Nephron progenitor cell (in vitro differentiated cells): ENCODE data around the gene AJAP1.

ENCODE experiments used
- DNase-seq: peaks from one replicate; pipeline ENCODE4 v3.0.0; 2021
- H3K27ac Mint-ChIP-seq: 2 replicates; pipeline ENCODE4 v1.8.0; 2021; ENCODE audit warnings: mild to moderate bottlenecking, moderate library complexity, mixed read lengths
- H3K27me3 Mint-ChIP-seq: 2 replicates; pipeline ENCODE4 v1.8.0; 2021; ENCODE audit warnings: mild to moderate bottlenecking, low read depth, mixed read lengths; ENCODE audit not compliant: poor library complexity
- H3K36me3 Mint-ChIP-seq: 2 replicates; pipeline ENCODE4 v1.8.0; 2021; ENCODE audit warnings: low read depth, mixed read lengths
- H3K4me1 Mint-ChIP-seq: 2 replicates; pipeline ENCODE4 v1.8.0; 2021; ENCODE audit warnings: mixed read lengths
- H3K4me3 Mint-ChIP-seq: 2 replicates; pipeline ENCODE4 v1.8.0; 2021; ENCODE audit warnings: mild to moderate bottlenecking, moderate library complexity, mixed read lengths
- H3K9me3 Mint-ChIP-seq: 2 replicates; pipeline ENCODE4 v1.8.0; 2021; ENCODE audit warnings: mild to moderate bottlenecking, moderate library complexity, mixed read lengths
- TF ChIP-seq, protein P1 (sequence below): fragments of 200-600 bp; sonication (generic); IDR thresholded peaks from 2 replicates; pipeline ENCODE4 v1.5.0; 2021; ENCODE audit warnings: antibody characterized with exemption

AJAP1 gene

DNA sequence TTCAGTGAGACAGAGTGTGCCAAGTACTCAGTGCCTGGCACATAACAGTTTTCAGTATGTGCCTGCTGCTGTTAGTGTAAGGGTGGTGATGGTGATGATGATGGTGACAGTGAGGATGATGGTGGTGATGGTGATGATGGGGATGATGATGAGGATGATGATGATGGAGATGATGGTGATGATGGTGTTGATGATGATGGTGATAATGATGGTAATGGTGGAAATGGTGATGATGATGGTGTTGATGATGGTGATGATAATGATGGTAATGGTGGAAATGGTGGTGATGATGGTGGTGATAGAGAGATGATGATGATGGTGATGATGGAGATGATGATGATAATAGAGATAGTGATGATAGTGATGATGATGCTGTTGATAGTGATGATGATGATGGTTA lies 62.0 kb downstream of the AJAP1 start:
- H3K36me3 Mint-ChIP-seq, result peaks cover 6% of the 10 kb centered on the region
- no peak for DNase-seq
- H3K4me1 Mint-ChIP-seq, result peaks cover 16% of the 10 kb centered on the region
- peaks cover 22% of the 10 kb centered on the region for H3K9me3 Mint-ChIP-seq
- H3K4me3 Mint-ChIP-seq, result no peak overlapping the region
- TF ChIP-seq, protein P1, sequence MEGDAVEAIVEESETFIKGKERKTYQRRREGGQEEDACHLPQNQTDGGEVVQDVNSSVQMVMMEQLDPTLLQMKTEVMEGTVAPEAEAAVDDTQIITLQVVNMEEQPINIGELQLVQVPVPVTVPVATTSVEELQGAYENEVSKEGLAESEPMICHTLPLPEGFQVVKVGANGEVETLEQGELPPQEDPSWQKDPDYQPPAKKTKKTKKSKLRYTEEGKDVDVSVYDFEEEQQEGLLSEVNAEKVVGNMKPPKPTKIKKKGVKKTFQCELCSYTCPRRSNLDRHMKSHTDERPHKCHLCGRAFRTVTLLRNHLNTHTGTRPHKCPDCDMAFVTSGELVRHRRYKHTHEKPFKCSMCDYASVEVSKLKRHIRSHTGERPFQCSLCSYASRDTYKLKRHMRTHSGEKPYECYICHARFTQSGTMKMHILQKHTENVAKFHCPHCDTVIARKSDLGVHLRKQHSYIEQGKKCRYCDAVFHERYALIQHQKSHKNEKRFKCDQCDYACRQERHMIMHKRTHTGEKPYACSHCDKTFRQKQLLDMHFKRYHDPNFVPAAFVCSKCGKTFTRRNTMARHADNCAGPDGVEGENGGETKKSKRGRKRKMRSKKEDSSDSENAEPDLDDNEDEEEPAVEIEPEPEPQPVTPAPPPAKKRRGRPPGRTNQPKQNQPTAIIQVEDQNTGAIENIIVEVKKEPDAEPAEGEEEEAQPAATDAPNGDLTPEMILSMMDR, result no peak
- peaks cover 17% of the 10 kb centered on the region for H3K27me3 Mint-ChIP-seq
- H3K27ac Mint-ChIP-seq, result no peak overlapping the region

DNA sequence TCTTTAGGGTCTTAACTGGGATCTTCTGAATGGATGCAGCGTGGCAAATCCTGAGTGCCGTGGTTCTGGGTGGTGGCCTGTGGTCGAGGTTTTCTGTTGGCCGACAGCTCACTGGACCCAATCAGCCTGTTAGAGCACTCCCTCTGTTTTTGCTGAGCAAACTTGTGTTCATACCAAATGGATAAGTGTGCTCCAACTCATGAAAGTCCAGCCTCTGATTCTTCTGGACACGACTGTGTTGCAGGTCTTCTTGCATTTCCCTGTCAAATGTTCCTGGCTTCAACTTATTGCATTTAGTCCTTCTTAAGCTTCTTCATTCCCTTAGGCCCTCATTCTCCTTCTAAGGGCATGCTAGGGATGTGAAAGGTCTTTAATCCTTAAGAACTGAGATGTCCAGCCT lies 63.7 kb downstream of the AJAP1 start:
- Mint-ChIP-seq H3K4me3 (no peak overlapping the region), H3K9me3 (peaks cover 22% of the 10 kb centered on the region), H3K4me1 (peaks cover 15% of the 10 kb centered on the region), H3K36me3 (peaks cover 6% of the 10 kb centered on the region), H3K27me3 (peaks cover 17% of the 10 kb centered on the region), H3K27ac (no peak overlapping the region)
- TF ChIP-seq, protein P1, result no peak
- no peak for DNase-seq

DNA sequence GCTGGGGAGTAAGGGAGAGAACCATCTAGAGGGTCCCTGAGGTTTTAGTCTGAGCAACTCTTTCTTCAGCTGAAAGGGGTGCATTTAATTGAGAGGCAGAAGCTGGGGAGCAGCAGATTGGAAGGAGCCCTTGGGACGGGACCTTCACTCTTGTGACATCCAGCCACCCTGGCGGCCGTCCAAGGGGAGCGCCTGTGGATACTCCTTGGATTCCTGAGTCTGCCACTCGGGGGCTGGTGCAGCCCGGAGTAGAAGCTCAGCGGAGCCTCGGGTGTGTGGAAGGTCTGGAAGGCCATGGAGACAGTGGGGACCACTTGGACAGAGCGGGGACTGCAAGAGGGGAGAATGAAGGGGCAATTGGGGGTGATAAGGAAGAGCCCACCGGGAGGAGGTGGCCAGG lies 68.7 kb downstream of the AJAP1 start:
- TF ChIP-seq, protein P1, result no peak
- no peak for DNase-seq
- Mint-ChIP-seq H3K4me1 (peaks cover 43% of the 10 kb centered on the region), H3K9me3 (no peaks in the 10 kb centered on the region), H3K27ac (no peak overlapping the region), H3K36me3 (no peaks in the 10 kb centered on the region), H3K27me3 (peaks cover 4% of the 10 kb centered on the region), H3K4me3 (no peak overlapping the region)

DNA sequence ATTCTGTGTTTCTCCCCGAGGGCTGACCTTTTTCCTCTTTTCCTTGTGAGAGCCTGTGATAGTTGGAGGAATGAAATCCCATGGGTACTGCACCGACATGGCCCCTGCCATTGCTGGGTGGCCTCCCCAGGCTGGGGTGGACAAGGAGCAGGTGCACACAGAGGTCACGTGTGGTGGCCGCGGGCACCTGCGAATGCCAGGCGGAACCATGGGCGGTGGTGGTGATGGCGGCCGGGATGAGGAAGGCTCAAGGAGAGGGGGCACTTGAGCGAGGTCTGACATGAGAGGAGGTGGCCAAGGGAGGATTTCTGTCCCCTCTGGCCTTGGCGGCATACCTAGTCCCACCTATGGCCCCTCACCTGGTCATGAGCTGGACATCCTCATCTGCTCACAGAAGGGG lies 69.6 kb downstream of the AJAP1 start:
- no peak for DNase-seq
- Mint-ChIP-seq H3K27ac (no peak overlapping the region), H3K27me3 (peaks cover 4% of the 10 kb centered on the region), H3K36me3 (no peaks in the 10 kb centered on the region), H3K4me1 (peaks cover 52% of the 10 kb centered on the region), H3K4me3 (no peak overlapping the region), H3K9me3 (no peaks in the 10 kb centered on the region)
- TF ChIP-seq, protein P1, result no peak

DNA sequence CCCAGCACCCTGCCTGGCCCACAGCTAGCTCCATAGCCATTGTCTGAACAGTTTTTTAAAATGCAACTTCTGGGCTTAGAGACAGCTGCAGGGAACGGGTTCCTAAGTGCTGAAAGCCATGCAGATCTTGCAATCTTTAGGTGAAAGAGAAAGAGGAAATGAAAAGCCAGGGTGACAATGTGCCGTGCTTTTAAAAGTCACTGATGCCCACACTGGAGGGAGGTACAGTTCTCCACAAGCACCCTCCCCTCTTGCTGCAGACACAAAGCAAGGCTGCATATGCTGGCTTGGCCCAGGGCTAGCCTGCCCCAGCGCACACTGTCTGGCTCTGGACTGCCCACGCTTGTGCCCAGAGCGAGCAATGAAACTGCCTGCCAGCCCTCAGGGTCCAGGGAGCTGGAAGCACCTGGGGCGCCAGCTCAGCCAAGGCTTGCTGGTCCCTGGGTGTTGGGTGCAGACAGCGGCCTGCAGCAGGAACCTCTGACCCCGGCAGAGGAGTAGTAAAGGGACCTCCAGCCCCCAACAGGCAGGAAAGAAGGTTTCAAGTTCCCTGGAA lies 70.4 kb downstream of the AJAP1 start:
- Mint-ChIP-seq H3K4me1 (peaks cover 60% of the 10 kb centered on the region), H3K4me3 (no peak overlapping the region), H3K9me3 (no peaks in the 10 kb centered on the region), H3K36me3 (no peaks in the 10 kb centered on the region), H3K27ac (no peak overlapping the region), H3K27me3 (peaks cover 4% of the 10 kb centered on the region)
- TF ChIP-seq, protein P1, result no peak
- no peak for DNase-seq

DNA sequence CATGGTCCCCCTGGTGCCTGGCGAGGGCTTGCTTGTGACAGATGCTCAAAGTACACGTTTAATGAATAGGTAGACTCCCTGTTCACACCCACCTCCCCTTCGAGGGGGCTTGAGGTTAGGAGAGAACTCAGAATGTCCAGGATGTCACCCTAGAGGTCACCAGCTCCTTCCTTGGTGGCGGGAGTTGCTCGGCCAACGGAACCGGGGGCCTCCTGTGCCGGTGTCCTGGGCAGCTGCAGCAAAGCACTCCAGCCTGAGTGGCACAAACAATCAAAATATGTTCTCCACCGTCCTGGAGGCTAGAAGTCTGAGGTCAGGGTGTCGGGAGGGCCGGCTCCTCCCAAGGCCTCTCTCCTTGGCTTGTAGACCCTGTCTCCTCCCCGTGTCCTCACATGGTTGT lies 71.0 kb downstream of the AJAP1 start:
- Mint-ChIP-seq H3K4me1 (peaks cover 66% of the 10 kb centered on the region), H3K9me3 (no peaks in the 10 kb centered on the region), H3K4me3 (no peak overlapping the region), H3K36me3 (no peaks in the 10 kb centered on the region), H3K27ac (no peak overlapping the region), H3K27me3 (peaks cover 4% of the 10 kb centered on the region)
- TF ChIP-seq, protein P1, result no peak
- no peak for DNase-seq
